Stimulated activated CD8-positive, alpha-beta memory T cell treated with anti-CD3 and anti-CD28 coated beads, Interleukin-12 subunit alpha, Interleukin-12 subunit beta, amount 100 ng/mL, for 24 hours (primary cell): ENCODE data around the gene BCAP31.
"Not testable (repeated sequence)": the region's sequence is repeated elsewhere in the genome, so short reads cannot be mapped to it uniquely, and the experiment has no call there.

Experiments used
- DNase-seq: peaks from one replicate; pipeline ENCODE4 v3.0.0-alpha.2; 2020; ENCODE audit errors: extremely low read depth

The BCAP31 gene

DNA sequence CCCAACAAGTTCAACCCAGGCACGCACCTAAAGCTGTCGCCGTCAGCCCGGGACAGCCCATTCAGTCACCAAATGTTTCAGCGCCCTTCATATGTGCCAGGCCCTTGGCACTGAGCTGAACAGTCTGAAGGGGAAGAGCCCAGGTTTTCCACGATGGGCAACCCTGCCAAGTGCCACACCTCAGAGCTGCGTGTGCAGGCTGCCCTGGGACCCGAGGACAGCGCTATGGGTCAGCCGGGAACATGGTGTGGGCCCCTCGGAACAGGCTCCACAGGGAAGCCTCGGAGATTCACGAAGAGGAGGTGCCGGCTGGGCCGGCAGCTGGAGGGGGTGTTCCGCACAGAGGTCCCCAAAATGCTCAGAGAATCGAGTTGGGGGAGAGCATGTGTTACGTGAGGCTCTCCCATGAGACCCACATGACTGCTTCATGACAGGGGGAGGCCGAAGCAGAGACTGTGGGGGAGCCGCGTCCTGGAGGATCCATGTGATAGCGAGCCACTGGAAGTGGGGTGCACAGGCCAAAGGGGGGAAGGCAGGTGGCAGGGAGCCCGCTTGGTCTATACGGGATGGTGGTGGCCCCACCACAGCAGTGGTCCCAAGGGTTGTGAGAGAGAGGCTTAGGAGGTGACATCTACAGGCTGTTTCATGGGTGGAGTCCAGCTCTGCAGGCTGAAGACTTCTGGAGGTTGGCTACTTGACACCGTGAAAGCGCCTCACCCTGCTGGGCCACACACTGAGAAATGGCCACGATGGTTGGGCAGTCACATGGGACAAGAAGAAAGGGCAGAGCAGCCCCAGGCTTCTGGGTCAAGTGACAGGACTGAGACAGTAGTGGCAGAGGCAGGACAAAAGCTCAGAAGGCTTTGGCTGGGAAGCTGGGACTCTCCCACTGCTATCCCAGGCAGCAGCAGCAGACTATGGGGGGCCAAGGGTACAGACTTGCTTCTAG, 14.2 kb downstream of the BCAP31 start:
- DNase-seq, result no peak

DNA sequence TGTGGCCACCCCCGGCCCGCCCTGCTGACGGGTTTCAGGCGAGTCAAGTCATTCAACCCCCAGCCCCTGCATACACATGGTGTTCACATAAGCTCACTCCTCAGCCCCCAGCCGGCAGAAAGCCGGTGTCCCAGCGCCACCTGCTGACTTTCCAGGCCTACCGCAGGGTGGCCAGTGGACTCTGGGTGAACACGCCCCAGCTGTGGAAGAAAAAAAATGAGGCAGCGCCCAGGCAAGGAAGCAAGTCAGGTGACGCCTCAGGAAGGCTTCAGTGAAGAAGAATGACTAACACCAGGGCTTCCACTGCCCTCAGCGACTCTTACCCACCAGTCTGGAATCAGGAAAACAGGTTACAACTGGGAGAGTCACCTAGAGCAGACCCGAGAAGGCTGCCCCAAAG, 15.8 kb downstream of the BCAP31 start:
- no peak for DNase-seq

GRCh38 chrX:153707406-153707805, 16.8 kb downstream of the BCAP31 start:
- DNase-seq, result no peak

- no peak for DNase-seq
Observed at GRCh38 chrX:153706799-153707198, 17.4 kb downstream of the BCAP31 start.

GRCh38 chrX:153705403-153706060, 18.7 kb downstream of the BCAP31 start:
- DNase-seq, result not testable (repeated sequence)

DNA sequence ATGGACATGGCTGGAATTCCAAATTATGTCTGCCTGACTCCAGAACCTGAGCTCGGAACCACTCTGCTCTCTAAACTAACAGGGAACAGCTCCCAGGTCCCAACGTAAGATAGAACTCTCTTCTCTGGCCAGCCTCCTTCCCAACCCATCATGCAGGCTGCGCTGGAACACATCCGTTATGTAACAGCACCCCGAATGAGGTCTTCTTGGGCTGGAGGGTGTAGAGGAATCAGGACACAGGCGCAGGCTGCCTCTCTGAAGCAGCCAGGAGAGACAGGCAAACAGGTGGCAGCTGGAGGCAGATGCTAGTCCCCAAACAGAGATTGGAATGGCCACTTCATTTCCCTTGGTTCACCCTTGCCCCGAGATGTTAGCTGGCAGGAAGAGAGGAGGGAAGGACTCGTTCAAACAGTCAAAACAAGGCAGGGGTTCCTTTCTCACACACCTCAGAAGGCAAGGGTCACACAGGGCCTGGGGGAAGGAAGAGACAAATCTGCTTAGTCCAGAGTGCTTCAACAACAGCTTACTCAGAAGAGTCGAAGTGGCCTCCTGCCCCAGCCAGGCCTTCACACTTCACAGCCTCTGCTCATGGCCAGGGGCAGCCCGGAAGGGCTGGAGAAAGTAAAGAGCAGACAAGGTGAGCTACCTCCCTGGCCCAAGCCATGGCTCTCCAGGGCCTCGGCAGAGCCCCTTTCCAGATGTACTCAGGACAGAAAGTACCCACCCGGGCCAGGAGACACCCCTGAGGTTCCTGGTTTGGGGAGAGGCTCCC, 19.4 kb downstream of the BCAP31 start:
- not testable (repeated sequence) for DNase-seq

DNA sequence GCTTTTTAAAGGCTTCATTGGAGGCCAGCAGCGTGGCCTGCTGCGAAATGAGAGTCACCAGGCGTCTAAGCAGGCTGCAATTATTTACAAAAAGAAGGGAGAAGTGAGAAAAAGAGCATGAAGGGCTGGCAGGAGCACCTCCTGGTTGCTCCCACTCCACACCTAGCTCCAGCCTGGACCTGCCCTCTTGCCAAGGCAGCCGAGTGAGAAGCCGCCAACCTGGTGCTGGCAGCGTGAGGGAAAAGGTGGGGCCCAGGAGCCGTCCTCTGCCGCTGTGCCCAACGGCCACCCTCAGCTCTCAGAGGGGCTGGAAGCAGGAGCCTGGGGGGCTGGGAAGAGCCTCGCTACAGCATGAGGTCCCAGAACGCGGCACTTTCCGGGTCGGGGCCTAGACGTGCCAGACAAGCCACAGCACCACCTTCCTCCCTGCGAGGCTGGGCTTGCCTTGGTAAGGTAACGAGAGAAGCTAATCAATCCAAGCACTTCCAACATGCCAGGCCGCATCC, 20.1 kb downstream of the BCAP31 start:
- DNase-seq, result no peak

- DNase-seq, result no peak
Observed at GRCh38 chrX:153703036-153703370, 21.2 kb downstream of the BCAP31 start.

DNA sequence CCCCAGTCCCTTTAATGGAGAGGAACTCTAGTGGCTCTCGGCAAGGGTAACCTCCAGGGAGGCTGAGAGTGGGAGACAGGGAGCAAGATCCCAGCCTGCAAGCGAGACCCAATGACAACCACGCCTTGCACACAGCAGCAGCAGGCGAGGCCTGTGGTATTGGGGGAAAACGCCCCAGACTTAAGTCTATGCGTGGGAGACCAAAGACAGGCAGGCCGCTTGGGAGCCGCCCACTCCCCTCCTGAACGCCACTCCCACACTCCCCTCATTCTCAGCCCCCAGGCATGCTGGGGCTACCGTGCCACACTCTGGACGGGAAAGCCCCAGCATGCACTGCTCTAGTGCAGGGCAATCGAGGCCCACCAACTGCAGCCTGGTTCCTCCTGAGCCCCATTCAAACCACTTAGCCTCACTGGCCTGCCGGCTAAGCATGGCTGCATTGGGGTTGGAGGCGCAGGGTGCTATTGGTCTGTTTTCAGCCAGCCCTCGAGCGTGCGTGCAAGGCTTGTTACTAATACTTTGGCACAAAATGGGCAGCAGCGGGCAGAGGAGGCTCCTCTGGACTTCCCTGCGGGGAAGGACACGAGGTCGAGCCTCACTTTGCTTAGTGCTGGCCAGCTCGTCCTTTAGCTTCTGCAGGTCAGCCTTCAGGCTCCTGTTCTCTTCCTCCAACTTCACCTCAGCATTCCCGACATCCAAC, 21.7 kb downstream of the BCAP31 start:
- DNase-seq, result no peak

GRCh38 chrX:153701706-153702105, 22.5 kb downstream of the BCAP31 start:
- no peak for DNase-seq

DNA sequence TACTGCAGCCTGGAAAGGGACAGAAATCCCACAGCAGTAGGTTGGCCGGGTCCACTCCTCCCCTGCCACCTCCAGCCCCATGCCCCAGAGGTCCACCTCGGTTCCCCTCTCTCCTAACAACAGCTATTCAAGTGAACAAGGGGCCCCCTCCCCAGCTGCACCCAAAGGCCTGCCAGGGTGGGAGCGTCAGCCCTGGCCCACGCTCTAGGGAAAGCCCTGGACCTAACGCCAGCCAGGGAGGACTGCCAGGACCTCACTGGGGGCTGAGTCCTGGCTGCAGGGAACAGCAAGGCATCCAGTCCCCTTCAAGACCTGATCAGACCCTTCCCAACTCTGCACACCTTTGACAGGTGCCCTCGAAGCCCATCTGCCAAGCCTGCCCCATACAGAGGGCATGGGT, 23.2 kb downstream of the BCAP31 start:
- DNase-seq, result no peak

GRCh38 chrX:153700376-153700945, 23.7 kb downstream of the BCAP31 start:
- DNase-seq, result no peak

GRCh38 chrX:153699784-153700371, 24.3 kb downstream of the BCAP31 start:
- not testable (repeated sequence) for DNase-seq

GRCh38 chrX:153699210-153699783, 24.9 kb downstream of the BCAP31 start:
- not testable (repeated sequence) for DNase-seq

- no peak for DNase-seq
Observed at GRCh38 chrX:153697924-153698865, 26.0 kb downstream of the BCAP31 start.

GRCh38 chrX:153696986-153697722, 27.0 kb downstream of the BCAP31 start:
- not testable (repeated sequence) for DNase-seq

GRCh38 chrX:153696538-153696937, 27.6 kb downstream of the BCAP31 start:
- DNase-seq, result not testable (repeated sequence)

GRCh38 chrX:153696100-153696499, 28.1 kb downstream of the BCAP31 start:
- no peak for DNase-seq
